Measurements from ENCODE around the gene SND1.

Gene SND1

DNA sequence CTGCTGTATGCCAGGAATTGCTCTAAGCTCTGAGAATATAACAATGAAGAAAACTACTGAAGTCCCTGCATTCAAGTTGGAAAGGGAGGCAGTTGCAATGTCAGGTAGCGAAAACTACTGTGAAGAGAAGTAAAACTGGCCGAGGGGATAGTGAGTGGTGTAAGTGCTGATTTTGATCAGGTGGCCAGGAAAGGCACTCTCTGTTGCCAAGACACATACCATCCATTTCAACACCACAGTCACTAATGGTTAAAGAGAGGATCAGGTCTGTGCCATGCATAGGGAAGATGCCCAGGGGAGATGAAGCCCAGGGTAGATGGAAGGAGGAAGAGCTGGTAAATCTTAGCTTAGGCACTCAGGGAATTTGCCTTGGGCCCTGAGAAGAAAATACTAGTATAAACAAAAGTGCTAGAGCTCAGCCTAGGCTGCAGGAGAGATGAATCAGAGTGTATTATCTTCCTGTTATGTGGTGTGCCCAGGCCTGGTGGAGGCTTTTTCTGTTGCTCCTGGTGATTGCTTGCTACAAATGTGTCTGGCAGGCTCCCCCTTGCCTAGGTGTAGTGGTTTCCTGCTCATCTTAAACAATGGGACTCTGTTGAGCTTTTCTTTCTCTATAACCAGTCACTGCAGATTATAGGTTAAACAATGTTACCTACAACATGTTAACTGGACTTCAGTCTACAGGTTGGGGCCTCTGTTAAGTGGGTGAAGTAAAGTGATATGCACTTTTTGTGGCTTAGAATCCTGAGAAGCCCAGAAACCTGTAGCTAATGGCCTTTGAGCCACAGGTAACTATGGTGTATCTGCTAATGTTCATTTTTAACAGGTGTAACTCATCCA lies 253.7 kb downstream of the SND1 start:
- Mint-ChIP-seq H3K27me3 (no peaks in the 10 kb centered on the region), H3K9me3 (no peaks in the 10 kb centered on the region), H3K4me1 (ENCODE audit: low read depth) (peaks cover 59% of the 10 kb centered on the region), H3K36me3 (ENCODE audit: low read depth) (peaks cover 65% of the 10 kb centered on the region), H3K4me3 (peak overlapping the region; percentile 17), H3K27ac (peak overlapping the region; percentile 32)

DNA sequence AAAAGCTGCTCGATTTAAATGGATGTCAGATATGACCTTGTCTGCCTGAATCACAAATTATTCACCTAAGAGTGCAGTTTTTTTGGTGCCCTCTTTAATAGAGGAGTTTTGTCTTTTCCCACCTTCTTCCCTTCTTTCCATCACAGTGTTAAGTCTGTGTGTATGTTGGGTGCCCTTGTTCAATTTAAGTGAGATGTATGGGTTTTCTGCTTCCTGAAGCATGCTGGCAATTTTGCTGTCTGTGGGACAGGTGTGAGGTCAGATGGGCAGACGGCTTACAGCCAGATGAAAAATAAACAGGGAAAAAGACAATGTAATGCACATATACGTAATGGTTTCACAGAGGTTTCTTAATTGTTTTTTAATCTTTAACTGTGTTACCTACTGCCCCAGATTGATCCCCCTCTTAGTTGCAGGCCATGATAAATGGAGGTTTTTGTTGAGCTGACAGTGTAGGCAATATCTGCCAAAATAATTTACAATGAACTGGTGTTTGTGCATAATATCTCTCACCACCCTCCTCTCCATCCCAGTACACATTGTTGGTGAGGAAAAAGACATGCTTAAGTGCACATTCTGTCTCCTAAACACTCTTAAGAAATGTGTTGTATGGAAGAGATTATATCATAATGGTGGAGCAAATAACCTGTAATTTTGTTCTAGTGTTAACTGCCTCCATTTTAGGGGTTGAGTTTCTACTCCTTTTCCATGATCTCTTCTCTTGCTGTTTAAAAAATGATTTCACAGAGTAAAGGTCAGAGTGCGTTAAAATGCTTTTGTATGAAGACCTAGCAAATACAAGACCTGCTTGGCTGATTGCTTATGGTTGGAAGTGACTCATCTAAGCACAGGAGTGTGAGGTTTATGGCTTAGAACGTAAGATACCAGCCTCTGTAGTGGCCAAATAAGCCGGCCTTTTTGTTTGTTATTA lies 255.4 kb downstream of the SND1 start:
- H3K36me3 Mint-ChIP-seq (ENCODE audit: low read depth), result peaks cover 65% of the 10 kb centered on the region
- H3K27ac Mint-ChIP-seq, result peak overlapping the region; percentile 81
- H3K4me1 Mint-ChIP-seq (ENCODE audit: low read depth), result peaks cover 68% of the 10 kb centered on the region
- H3K4me3 Mint-ChIP-seq, result no peak overlapping the region
- H3K9me3 Mint-ChIP-seq, result no peaks in the 10 kb centered on the region
- no peaks in the 10 kb centered on the region for H3K27me3 Mint-ChIP-seq

DNA sequence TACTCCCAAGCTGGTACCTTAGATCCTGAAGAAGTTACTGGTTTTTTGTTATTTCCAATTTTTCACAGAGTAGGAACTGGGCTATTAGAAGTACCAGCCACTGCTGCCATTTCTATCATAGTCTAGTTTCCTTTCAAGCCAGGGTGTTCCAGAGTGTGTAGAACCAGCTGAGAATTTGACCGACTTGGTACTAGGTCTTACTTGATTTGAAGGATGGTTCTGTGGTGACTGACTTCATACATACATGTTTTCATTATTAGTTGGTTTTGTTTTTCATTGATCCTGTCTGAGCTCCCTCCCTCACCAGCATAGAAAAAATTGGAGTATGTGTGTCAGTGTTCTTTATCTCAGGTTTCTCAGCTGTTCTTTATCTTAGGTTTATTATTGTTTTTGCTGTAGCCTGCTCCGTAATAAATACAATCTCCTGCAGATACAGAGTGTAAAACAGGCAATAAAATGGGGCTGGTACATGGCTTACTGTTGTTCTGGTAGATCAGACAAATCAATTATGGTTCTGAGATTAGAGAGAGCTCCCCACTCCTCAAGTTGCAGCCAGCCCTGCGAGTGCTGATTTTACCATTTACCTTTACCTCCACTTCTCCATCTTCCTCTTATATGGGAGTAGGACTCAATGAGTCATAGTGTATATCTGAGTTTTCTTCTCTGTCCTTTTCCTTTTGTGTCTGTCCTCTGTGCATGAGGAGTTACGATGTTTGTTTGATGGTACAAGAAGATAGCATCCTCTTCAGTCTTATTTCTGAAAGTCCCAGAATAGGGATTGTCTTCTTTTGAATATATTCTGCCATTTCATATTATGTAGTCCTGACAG lies 256.6 kb downstream of the SND1 start:
- H3K27me3 Mint-ChIP-seq, result no peaks in the 10 kb centered on the region
- H3K4me1 Mint-ChIP-seq (ENCODE audit: low read depth), result peaks cover 62% of the 10 kb centered on the region
- H3K27ac Mint-ChIP-seq, result peak overlapping the region; percentile 56
- H3K9me3 Mint-ChIP-seq, result no peaks in the 10 kb centered on the region
- H3K36me3 Mint-ChIP-seq (ENCODE audit: low read depth), result peaks cover 64% of the 10 kb centered on the region
- no peak overlapping the region for H3K4me3 Mint-ChIP-seq

DNA sequence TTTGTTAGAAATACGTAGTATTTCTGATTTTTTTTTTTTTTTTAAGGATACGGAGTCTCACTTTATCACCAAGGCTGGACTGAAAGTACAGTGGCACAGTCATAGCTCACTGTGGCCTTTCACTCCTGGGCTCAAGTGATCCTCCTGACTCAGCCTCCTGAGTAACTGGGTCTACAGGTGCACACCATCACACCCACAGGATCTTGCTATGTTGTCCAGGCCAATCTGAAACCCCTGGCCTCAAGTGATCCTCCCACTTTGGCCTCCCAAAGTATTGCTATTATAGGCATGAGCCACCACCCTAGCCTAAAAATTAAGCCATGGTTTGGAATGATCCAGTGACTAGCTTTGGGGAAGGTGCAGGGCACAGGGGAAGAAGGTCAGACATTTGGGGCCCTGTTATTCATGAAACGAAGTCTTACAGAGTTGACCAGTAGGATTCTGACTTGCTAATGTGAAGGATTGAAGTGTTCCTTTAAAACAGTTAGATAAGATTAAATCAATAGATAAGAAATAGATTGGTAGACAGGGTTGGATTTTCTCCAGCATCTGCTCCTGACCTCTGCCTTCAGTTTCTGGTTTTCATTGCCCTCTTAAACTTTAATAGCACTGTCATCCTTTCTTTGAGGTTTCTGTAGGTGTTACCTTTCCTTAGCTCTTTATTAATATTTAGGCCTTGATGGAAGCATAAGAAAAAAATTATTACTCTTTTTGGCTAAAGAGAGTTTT lies 257.6 kb downstream of the SND1 start:
- Mint-ChIP-seq H3K9me3 (no peaks in the 10 kb centered on the region), H3K36me3 (ENCODE audit: low read depth) (peaks cover 58% of the 10 kb centered on the region), H3K27me3 (no peaks in the 10 kb centered on the region), H3K4me1 (ENCODE audit: low read depth) (peaks cover 52% of the 10 kb centered on the region), H3K4me3 (no peak overlapping the region), H3K27ac (no peak overlapping the region)

DNA sequence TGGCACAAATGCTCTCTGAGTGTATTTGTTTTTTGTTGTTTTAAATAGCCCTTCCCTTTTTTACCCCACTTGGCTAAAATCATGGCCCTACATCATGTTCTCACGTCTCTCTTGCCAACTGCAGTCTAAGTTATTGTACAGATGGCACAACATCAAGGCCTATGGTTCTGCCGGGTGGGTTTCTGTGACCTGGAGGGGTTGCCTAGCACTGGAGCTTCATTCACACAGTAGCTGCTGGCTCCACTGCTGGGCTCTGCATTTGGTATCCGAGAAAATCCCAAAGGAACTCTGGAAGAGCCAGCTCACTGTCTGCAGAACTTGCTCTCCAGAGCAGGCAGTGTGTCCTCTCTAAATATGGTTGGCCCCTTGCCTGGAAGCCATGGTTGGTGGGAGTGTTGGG lies 258.7 kb downstream of the SND1 start:
- H3K4me1 Mint-ChIP-seq (ENCODE audit: low read depth), result peaks cover 42% of the 10 kb centered on the region
- no peaks in the 10 kb centered on the region for H3K9me3 Mint-ChIP-seq
- H3K4me3 Mint-ChIP-seq, result no peak overlapping the region
- peaks cover 47% of the 10 kb centered on the region for H3K36me3 Mint-ChIP-seq (ENCODE audit: low read depth)
- no peaks in the 10 kb centered on the region for H3K27me3 Mint-ChIP-seq
- no peak overlapping the region for H3K27ac Mint-ChIP-seq

DNA sequence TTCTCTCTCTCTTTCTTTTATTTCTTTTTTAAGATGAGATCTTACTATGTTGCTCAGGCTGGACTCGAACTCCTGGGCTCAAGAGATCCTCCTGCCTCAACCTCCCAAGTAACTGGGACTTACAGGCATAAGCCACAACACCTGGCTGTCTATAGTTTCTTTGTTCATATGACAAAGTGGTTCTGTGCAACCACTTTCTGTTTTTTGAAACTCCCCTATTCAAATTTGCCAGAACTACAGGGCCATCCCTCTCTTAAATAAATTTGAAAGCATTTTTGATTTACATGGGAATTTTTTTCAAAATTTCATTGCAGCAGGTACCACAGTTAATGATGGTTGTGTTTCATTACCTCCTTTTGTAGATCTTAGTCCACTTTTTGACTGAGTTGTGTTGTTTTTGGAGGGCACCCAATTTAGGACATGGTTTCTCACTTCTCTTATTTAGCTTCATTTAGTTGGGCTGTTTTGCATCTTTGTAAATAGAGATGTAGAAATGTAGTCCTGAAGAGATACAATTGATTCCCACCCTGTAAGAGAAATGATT lies 260.0 kb downstream of the SND1 start:
- peak overlapping the region; percentile 60 for H3K27ac Mint-ChIP-seq

DNA sequence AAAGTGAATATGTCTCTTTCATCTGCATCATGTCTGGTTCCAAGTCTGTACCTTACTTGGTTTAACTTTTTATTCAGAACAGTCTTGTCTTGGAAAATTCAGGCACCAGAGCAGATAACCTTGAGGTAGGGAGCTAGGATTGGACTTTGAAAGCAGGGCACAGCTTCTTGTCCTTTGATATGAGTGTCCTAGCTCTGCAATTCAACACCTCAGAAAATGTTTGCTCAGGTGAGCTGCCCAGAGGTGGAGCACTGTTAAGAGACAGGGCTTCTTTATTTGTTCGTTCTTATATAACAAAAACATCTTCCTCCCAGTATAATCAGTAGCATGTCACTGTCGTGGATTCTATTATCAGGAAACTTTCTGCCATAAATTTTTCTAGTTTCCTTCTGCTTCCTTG lies 260.9 kb downstream of the SND1 start:
- Mint-ChIP-seq H3K36me3 (ENCODE audit: low read depth) (peaks cover 29% of the 10 kb centered on the region), H3K27me3 (no peaks in the 10 kb centered on the region), H3K4me3 (no peak overlapping the region), H3K27ac (no peak overlapping the region), H3K4me1 (ENCODE audit: low read depth) (peaks cover 24% of the 10 kb centered on the region), H3K9me3 (no peaks in the 10 kb centered on the region)

More for the DNA sequence above, 260.0 kb downstream of the SND1 start:
- H3K9me3 Mint-ChIP-seq, result no peaks in the 10 kb centered on the region
- H3K4me1 Mint-ChIP-seq (ENCODE audit: low read depth), result peaks cover 28% of the 10 kb centered on the region
- H3K27me3 Mint-ChIP-seq, result no peaks in the 10 kb centered on the region
- no peak overlapping the region for H3K4me3 Mint-ChIP-seq
- peaks cover 37% of the 10 kb centered on the region for H3K36me3 Mint-ChIP-seq (ENCODE audit: low read depth)

DNA sequence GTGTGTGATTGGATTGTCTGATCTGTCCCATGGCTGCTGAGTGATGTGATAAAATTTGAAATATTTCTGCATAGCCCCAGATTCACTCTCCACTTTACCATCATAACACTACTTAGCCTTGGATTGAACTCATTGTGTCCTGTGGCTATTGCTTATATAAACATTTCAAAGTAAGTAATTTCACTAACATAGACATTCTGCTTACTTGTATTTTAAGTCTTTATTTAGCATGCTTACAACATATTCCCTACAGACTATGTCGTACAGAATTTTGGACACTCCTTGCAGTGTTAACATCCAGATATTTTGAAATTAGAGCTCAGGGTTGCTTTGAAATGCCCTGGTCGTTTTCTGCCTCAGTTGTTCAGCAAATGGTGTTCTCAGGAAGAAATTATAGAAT lies 261.7 kb downstream of the SND1 start:
- Mint-ChIP-seq H3K36me3 (ENCODE audit: low read depth) (peaks cover 24% of the 10 kb centered on the region), H3K4me1 (ENCODE audit: low read depth) (peaks cover 21% of the 10 kb centered on the region), H3K9me3 (no peaks in the 10 kb centered on the region), H3K4me3 (no peak overlapping the region), H3K27ac (no peak overlapping the region), H3K27me3 (no peaks in the 10 kb centered on the region)

DNA sequence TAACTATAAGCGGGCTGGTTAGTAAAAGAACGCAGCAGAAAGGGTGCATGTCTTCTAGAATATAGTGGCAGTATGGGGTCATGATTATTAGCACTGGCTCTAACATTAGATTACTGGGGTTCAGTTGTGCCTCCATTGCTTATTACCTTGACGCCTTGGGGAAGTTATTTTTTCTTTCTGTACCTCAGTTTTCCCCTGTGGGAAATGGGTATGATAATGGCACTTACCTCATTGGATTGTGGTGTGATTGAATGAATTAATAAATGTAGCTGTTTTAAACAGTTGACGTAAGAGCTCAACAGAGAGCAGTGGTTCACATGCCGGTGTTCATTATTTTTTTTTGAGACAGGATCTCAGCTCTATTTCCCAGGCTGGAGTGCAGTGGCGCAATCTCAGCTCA lies 262.7 kb downstream of the SND1 start:
- H3K9me3 Mint-ChIP-seq, result no peaks in the 10 kb centered on the region
- peaks cover 16% of the 10 kb centered on the region for H3K4me1 Mint-ChIP-seq (ENCODE audit: low read depth)

DNA sequence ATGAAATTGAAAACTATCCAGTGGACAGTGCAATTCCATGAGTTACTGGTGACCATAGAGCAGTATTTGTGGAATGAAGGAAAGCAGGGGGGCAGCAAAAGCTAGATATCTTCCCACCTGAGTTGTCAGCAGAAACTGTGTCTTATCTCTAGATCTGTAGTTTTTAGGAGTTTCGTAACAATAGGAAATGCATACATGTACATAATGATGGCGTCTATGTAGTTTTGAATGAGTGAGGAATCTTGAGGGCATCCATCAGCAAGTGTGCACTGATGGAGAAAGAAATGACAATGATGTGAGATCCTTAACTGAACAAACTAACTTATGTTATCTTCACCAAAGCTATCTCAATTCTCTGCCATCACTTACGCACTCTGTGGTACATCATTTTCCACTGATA lies 264.7 kb downstream of the SND1 start:
- H3K4me3 Mint-ChIP-seq, result no peak overlapping the region
- H3K27ac Mint-ChIP-seq, result no peak overlapping the region
- H3K9me3 Mint-ChIP-seq, result no peaks in the 10 kb centered on the region
- H3K27me3 Mint-ChIP-seq, result no peaks in the 10 kb centered on the region
- H3K4me1 Mint-ChIP-seq (ENCODE audit: low read depth), result peaks cover 31% of the 10 kb centered on the region
- H3K36me3 Mint-ChIP-seq (ENCODE audit: low read depth), result peaks cover 8% of the 10 kb centered on the region

More for the DNA sequence above, 262.7 kb downstream of the SND1 start:
- peaks cover 18% of the 10 kb centered on the region for H3K36me3 Mint-ChIP-seq (ENCODE audit: low read depth)
- H3K4me3 Mint-ChIP-seq, result no peak overlapping the region
- no peaks in the 10 kb centered on the region for H3K27me3 Mint-ChIP-seq
- H3K27ac Mint-ChIP-seq, result no peak overlapping the region

DNA sequence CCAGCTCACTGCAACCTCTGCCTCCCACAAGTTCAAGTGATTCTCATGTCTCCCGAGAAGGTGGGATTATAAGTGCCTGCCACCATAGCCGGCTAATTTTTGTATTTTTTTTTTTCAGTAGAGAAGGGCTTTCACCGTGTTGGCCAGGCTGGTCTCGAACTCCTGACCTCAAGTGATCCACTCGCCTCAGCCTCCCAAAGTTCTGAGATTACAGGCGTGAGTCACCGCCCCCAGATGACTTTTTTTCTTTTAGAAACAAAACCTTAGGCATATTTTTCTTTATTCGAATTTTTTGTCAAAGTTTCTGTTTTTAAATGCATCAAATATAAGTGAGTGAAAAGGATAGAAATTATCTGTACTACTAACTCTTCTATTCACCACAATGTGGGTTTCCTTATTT lies 266.1 kb downstream of the SND1 start:
- no peaks in the 10 kb centered on the region for H3K27me3 Mint-ChIP-seq
- H3K9me3 Mint-ChIP-seq, result no peaks in the 10 kb centered on the region
- H3K4me3 Mint-ChIP-seq, result no peak overlapping the region
- peaks cover 10% of the 10 kb centered on the region for H3K36me3 Mint-ChIP-seq (ENCODE audit: low read depth)
- no peak overlapping the region for H3K27ac Mint-ChIP-seq
- peaks cover 32% of the 10 kb centered on the region for H3K4me1 Mint-ChIP-seq (ENCODE audit: low read depth)

DNA sequence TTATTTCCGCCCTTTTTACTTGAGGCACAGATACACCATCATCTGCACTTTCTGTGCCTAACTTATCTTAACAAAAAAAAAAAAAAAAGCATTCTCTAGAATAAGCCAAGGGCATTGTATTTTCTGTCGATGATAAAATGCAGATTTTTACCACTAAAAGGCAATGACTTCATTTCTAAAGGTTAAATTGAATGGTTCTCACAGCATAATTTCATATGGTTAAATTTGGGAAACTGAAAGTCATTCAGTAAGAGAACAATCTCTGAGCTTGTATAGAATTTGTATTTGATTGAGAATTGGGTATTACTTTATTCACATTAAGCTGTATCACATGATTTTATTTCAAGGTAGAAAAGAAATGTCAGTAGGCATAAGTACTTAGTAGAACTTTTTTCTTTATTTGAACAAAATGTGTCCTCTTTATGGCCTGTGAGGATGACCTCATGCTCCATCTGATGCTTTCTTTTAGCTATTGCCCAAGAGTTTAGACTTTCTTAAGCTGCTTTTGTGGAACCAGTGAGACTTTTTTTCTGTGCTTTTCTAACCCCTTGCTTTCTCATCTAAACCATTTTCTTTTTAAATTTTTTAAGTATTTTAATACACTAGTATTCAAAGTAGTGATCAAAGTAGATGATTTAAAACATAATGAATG lies 268.9 kb downstream of the SND1 start:
- Mint-ChIP-seq H3K9me3 (no peaks in the 10 kb centered on the region), H3K4me1 (ENCODE audit: low read depth) (peaks cover 37% of the 10 kb centered on the region), H3K27ac (peak overlapping the region; percentile 26), H3K27me3 (no peaks in the 10 kb centered on the region), H3K36me3 (ENCODE audit: low read depth) (peaks cover 18% of the 10 kb centered on the region), H3K4me3 (no peak overlapping the region)

DNA sequence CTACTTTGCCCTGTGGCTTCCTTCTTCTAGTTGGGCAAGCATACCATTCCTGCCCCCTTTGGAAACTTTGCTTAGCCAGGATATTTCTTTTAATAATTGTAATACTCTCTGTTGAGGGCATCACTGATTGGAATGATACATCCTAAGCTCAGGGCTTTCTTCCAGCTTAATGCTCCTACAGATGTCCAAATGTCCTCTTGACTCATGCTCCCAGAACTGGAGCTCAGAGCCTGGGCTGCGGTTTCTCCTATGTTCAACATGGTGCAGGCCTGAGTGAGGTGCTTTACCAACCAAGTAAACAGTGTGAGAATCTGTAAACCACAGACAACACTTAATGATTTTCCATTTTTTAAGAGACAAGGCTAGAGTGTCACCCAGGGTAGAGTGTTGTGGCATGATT lies 270.7 kb downstream of the SND1 start:
- Mint-ChIP-seq H3K36me3 (ENCODE audit: low read depth) (peaks cover 27% of the 10 kb centered on the region), H3K27ac (peak overlapping the region; percentile 31), H3K4me1 (ENCODE audit: low read depth) (peaks cover 42% of the 10 kb centered on the region), H3K27me3 (no peaks in the 10 kb centered on the region), H3K4me3 (no peak overlapping the region), H3K9me3 (no peaks in the 10 kb centered on the region)

Measured in stimulated activated naive CD8-positive, alpha-beta T cell treated with anti-CD3 and anti-CD28 coated beads, Interleukin-15, Interleukin-2, amounts not matched to agents 100 ng/mL and 50 ng/mL, for 24 hours (primary cell).